Testis (tissue), 2 donors: ENCODE measurements around the gene POU6F1.

ENCODE experiments used
- CTCF ChIP-seq, 3 experiments: fragments of 450-650 bp in 2 of 3; fragments of 200-600 bp in 1 of 3; sonication (generic) in 1 of 3; IDR thresholded peaks; one replicate each; pipeline ENCODE4 v1.5.1; 2016 to 2019; ENCODE audit warnings: antibody characterized with exemption in 3 of 3, mild to moderate bottlenecking in 2 of 3, moderate library complexity in 1 of 3
- POLR2A ChIP-seq: fragments of 450-650 bp; IDR thresholded peaks from one replicate; pipeline ENCODE4 v1.6.1; 2017; ENCODE audit warnings: antibody characterized with exemption, mild to moderate bottlenecking, moderate library complexity

- TF ChIP-seq CTCF (IDR thresholded peaks at IDR 0.05) (no peak), POLR2A (no peak)
Observed at GRCh38 chr12:51232642-51233041, 14.8 kb upstream of the POU6F1 start.
